HG03457 (cell line): ENCODE results near the gene TCAP.

Source experiments
- ATAC-seq: cut with Tn5 transposase; IDR thresholded peaks from one replicate; pipeline ENCODE4 v1.9.1; 2021; ENCODE audit warnings: moderate number of reproducible peaks; ENCODE audit not compliant: unreplicated experiment

Gene TCAP

DNA sequence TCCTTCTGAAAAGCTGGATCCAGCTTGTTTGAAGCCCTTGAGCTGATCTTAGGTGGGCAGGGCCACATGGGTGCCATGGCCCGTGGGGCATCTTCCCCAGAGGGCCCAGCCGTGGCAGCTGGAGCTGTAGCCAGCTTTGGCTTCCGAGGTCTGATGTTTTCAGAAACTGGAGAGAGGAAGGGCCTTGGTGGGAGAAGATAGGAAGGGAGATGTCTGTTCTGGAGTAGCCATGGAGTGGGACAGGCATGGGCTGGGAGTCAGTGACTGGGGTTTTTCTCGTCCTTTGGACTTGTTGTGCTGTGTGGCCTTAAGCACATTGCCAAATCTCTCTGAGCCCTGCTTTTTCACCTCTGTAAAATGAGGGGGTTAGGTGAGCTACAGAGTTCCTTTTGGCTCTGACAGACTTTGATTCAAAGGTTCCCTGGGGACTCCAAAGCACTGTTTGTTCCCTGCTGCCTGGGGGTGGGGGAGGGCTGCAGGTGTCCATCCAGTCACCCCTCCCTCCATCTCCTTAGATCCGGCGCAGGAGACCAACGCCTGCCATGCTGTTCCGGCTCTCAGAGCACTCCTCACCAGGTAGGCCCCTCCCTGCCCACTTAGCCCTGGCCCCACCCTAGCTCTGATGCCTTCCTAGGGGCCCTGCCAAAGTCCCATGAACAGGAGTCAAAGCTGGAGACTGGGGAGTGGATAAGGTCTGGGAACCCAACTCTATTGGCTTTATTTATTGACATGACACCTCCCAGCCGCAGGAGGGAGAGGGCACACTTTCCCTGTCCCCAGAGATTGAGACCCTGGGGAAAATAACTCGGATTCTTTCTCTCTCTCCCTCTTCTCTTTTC, 36.3 kb upstream of the TCAP start:
- no peak for ATAC-seq

DNA sequence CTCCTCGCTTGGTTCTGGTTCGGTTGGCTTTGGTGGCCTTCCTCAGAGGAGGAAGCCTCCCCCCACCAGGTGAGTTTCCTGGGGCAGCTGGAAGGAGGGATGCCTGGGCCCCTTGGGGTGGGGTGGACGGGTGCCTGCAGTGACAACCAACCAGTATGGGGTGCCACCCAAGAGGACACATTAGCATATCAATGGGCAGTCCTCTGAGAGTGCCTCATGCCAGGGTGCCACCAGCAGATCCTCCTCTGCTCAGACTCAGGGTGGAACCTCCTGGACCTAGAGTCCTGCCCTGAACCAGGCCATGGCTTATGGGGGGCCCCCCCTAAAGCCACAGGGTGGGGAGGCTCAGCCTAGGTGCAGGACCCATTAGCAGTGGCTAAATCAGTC, 35.7 kb upstream of the TCAP start:
- ATAC-seq = no peak

GRCh38 chr17:39629898-39630297, 35.3 kb upstream of the TCAP start:
- ATAC-seq = no peak

- no peak for ATAC-seq
These were observed 33.7 kb upstream of the TCAP start for GRCh38 chr17:39631403-39631802.

DNA sequence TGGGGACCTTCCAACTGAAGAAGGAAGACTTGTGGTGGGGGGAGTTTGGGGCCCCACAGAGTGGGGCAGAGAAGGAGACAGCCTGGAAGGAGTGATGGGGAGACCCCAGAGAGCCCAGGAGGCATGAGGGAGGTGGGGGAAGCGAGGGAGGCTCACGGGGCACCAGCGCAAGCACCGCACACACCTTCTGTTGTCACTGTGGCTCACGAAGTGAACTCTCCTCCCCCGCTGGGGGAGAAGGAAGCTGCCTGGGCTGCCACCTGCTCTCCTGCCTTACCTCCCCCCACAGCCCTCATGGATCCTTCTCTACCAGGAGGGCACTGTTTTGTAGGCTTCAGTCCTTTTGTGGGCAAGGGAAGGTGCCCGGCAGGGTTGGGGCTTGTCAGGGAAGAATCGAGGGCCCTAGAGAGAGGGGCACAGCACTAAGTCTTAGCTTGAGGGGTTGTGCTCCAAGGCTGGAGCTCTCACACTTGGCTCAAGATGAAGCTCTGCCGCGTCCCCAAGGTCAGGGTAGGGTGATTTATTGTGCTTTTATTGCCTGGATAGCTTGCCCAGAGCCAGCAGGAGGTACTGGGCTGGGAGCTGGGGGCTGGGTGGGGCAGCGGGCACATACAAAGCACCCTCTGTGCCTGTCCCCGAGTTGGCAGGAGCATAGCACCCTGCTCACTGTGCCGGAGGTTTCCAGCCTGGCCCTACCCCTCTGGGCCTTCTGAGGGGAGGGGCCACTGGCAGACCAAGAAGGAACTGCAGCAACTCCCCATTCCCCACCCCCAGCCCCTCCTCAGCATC, 32.8 kb upstream of the TCAP start:
- no peak for ATAC-seq

- no peak for ATAC-seq
These were observed 31.5 kb upstream of the TCAP start for GRCh38 chr17:39633570-39634183.

- ATAC-seq = no peak
These were observed 30.7 kb upstream of the TCAP start for GRCh38 chr17:39634384-39634871.

DNA sequence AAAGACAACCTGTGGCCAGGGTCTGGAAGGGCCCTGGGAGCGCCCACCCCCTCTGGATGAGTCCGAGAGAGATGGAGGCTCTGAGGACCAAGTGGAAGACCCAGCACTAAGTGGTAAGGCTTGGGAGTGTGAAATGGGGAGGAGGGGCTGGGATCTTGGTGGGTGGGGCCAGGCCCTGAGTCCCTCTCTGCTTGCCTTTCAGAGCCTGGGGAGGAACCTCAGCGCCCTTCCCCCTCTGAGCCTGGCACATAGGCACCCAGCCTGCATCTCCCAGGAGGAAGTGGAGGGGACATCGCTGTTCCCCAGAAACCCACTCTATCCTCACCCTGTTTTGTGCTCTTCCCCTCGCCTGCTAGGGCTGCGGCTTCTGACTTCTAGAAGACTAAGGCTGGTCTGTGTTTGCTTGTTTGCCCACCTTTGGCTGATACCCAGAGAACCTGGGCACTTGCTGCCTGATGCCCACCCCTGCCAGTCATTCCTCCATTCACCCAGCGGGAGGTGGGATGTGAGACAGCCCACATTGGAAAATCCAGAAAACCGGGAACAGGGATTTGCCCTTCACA, 29.5 kb upstream of the TCAP start:
- no peak for ATAC-seq

- no peak for ATAC-seq
These were observed 28.6 kb upstream of the TCAP start for GRCh38 chr17:39636587-39636926.

DNA sequence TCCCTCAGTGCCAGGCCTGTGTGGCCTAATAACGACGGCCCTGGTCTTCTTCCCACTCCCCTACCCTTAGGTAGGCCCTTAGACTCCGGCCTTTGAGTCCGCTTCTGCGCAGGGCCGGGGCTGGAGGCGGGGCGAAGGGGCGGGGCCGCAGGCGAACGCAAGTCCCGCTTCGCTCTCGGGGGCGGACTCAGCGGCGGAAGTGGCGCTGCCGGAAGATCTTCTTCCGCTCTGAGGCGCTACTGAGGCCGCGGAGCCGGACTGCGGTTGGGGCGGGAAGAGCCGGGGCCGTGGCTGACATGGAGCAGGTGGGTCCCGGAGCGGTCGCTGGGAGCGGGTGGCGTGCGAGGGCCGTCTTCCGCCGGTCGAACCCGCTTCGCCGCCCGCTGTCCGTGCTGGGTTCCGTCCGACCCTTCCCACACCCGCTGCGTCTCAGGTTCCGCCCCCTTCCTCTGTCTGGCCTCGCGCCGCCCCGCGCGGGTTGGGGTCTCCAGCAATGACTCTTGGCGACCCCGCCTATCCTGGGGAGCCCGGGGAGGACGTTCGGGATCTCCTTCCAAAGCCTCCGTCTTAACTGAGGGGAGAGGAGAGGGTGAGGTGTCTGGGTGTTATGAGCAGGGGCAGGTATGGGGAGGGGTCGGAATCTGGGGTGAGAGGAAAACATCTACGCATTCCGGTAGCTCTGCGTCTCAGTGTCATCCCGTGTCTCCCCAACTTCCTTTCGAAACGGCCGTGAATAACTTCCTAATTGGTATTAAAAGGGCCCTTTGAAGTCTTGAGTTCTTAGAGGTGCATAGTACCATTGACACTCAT, 28.0 kb upstream of the TCAP start, which contains the start of gene STARD3:
STARD3 (plus strand) TSS at position 218 of the 810 bp plus-strand sequence. CDS start 16,388 bp downstream, outside the sequence.
- ATAC-seq = no peak

GRCh38 chr17:39638317-39638716, 26.8 kb upstream of the TCAP start:
- no peak for ATAC-seq

GRCh38 chr17:39639043-39639442, 26.1 kb upstream of the TCAP start:
- no peak for ATAC-seq

DNA sequence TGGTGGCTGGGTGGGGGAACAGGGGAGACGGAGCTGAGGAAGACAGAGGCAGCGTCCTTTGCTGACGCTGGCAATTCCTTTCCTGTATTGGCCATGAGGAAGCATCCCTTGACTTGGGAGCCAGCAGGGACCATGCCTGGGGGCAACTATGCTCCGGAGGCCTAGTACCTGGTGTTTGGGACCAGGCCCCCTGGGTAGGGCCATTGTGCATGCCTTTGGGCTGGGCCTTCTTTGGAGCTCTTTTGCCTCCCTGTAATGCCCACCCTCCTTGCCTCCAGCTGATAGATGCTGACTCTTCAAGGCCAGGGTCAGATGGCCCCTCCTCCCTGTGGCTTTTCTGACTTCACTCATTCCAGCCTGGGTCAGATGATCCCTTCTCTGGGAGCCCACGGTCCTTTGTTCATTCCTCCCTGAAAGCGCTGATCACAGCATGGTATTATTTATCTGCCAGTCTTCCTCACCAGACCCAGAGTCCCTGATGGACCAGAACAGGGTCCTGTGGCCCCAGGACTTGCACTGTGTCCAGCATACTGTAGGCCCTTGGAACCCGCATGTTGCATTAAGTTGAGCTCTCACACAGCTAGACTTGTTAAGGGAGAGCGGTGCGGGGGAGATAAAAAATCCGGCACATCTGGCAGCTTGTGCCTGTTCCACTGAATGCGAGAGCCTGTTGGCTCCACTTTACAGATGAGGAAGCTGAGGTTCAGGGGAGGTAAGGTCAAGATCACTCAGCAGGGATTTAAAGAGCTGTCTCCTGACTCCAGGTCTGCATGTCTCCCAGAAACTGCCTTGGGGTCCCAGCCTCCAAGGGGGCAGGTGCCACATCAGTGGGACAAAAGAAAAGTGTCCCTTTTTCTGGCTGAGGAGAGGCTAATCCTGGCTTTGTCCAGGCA, 25.3 kb upstream of the TCAP start:
- ATAC-seq = no peak

DNA sequence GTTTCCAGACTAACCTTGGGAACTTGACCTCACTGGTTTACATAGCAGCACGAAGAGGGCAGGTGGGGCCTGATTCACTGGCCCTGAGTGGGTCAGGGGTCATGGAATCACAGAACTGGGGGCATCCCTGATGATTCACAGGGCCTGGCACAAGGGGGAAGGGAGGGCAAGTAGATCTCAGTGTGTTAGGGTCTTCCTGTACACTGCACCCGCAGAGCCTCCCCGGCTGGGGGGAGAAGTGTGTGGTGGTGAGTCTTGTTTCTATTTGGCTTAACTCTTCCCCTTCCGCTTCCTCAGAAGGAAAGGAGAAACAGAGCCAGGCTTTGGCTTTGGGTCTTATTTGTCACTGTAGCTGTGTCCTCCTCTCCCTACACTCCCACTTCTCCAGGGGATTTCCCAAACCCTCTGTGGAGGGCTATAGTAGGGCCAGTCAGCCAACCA, 24.5 kb upstream of the TCAP start:
- no peak for ATAC-seq

- ATAC-seq = no peak
These were observed 24.1 kb upstream of the TCAP start for GRCh38 chr17:39641097-39641496.

- no peak for ATAC-seq
These were observed 23.3 kb upstream of the TCAP start for GRCh38 chr17:39641883-39642282.

- ATAC-seq = no peak
These were observed 22.7 kb upstream of the TCAP start for GRCh38 chr17:39642291-39643074.

DNA sequence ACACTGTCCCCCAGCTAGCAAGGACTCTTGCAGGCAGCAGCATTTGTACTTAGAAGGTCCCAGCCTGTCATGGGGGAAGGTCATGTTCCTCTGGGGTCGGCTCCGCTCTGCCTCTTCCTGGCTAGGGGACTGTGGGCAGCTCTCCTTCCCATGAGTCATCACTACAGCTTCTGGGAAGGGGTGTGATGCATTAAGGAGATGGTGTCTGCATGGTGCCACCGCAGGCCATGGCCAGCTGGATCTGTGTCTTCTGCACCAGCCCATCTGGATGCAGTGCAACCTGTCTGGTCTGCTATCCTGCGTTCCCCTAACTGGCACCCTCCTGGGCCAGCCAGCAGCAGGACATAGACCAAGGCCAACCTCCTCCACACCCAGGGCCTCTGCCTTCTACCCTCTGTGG, 21.9 kb upstream of the TCAP start:
- ATAC-seq = no peak

- ATAC-seq = no peak
These were observed 17.9 kb upstream of the TCAP start for GRCh38 chr17:39647256-39647655.
